ENCODE results near the gene SYTL5.

SYTL5 gene

GRCh38 chrX:38028300-38028699 lies 21.9 kb downstream of the SYTL5 start:
- no peak for DNase-seq (ENCODE audit: low read depth in 2 of 2)

DNA sequence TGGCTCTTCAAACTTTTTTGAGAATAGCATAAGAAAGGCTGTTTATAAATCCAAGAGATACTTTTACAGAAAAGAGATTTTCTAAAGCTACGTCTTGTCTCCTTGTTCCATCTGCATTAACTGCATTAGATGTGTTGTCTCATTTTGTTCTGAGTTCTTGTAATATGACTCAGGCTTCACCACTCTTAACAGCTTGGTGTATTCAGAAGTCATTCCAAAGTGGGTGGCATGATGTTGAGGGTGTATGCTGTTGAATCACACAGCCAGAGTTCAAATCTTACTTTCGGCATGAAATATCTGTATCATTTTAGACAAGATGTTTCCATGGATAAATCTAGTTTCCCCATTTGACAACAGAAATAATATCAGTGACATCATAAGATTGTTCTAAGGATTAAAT lies 30.1 kb downstream of the SYTL5 start:
- DNase-seq (ENCODE audit: low read depth in 2 of 2), result no peak

GRCh38 chrX:38038501-38038900 lies 32.1 kb downstream of the SYTL5 start:
- no peak for DNase-seq (ENCODE audit: low read depth in 2 of 2)

DNA sequence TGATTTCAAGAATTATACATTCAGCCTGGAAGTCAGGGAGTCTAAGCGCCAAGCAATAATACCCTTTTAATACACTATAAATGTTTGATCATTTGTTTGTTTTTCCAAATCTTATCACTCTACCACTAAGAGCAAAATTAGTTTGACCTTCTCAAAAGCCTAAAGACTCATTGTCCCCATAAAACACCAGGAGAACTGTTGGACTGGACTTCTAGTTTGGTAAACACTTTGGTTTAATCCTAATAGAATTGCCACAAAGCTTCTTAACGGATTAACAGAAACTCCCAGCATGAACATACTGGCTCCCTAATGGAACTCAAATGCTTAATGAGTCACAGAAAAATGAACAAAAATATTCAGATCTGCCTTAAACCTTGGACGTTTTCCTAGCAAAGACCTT lies 34.9 kb downstream of the SYTL5 start:
- no peak for DNase-seq (ENCODE audit: low read depth in 2 of 2)

DNA sequence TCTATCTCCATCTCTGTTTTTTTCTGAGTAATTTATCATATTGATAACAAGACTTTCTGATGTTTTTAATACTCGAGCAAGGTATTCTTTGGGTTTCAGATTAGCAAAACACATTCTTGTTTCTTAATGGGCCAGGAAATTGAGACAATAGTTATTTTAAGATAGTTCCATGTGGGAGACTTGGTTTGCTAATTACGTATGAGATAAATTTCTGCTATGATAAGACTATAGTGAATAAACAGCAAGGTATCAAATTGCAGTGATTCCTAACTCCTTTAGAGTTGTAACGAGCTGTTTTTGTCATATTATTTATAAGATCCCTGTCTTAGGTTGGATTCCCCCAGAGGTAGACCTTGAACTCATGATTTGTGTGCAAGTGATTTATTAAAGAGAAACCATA lies 38.3 kb downstream of the SYTL5 start:
- no peak for DNase-seq (ENCODE audit: low read depth in 2 of 2)

- DNase-seq (ENCODE audit: low read depth in 2 of 2), result no peak
Measured at GRCh38 chrX:38045538-38046096, 39.3 kb downstream of the SYTL5 start.

- no peak for DNase-seq (ENCODE audit: low read depth in 2 of 2)
Measured at GRCh38 chrX:38048886-38049285, 42.5 kb downstream of the SYTL5 start.

DNA sequence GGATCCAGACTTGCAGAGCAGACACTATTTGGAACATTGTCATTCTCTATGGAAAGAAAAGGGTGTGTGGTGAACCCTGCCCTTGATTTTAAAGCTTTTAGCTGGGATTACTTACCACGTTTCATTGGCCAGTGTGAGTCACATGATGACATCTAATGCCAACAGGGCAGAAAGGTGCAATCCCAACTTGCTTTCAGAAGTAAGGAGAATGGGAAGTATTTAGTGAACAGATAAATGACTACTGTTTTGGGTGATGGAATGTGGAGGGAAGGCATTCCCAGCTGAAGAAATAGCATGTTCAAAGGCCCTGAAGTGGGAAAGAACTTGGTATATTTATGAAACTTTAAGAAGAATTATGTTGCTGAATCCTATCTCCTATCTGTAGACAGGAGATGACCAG lies 44.5 kb downstream of the SYTL5 start:
- no peak for DNase-seq (ENCODE audit: low read depth in 2 of 2)

DNA sequence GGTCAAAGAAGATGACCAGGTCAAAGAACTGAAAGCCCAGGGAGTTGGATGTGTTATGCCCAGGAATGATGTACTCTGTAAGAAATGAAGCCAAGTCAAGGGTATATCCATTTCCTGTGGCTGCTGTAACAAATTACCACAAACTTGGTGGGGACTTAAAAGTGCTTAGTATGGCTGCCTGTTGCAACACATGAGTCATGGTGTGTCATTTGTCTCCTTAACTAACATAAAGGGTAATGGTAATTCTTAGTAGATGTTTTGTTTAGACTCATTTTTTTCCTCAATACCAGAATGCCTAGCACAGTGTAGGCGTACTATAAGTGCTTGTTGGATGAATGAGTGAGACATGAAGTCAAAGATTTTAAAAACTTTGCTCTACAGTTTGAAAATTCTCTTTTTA lies 45.7 kb downstream of the SYTL5 start:
- DNase-seq (ENCODE audit: low read depth in 2 of 2), result no peak

DNA sequence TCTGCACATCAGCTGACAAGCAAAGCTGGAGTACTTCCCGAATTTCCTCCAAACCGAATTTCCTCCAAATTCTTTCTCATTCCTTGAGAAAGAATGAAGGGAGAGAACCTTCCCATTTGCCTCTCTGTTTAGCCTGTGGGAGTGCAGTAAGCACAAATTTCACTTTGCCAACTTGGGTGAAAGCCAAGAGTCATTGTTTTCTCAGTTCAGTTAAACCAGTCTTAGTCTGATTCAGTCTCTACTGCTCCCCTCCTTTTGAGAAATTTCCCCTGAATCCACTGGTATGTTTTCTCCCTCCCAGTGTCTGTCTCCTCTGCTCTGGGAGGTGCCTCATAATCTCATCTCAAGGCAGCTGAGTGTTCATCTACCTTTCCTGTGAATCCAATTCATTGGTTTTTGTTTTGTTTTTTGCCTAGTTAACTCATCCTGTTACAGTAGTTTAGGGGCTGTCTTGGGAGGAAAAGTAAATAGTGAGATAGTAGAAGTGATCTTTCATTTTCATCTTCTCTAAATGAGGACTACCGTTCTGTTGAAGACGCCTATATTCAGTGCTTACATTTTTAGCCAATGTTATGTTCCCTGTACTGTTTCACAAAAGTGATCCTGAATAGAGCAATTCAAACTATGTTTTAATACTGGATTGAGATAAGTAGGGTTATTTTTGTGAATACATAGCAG lies 49.0 kb downstream of the SYTL5 start:
- no peak for DNase-seq (ENCODE audit: low read depth in 2 of 2)

DNA sequence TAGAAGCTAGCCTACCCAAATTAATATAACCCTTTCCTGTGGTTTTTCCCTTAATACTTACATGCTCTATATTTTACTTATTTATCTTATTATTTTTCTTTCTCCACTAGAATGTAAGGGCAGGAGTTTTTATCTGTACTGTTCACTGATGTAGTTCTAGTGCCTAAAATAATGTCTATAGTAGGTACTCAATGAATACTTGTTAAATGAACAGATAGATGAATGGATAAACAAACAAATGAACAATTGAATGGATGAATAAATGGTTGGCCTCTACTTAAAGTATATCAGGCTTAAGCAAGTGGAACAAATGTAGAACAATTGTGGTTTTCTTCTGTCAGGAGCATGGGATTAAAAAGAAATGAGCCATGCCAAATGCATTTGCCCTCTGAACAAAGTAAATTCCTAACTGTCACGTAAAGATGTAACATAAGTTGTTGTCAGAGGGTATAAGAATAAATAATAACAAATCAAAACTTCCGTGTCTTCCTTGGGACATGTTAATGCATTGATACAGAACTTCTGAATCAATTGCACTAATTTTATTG lies 54.1 kb downstream of the SYTL5 start:
- DNase-seq (ENCODE audit: low read depth in 2 of 2), result no peak

GRCh38 chrX:38061335-38061734 lies 55.0 kb downstream of the SYTL5 start:
- DNase-seq (ENCODE audit: low read depth in 2 of 2), result no peak

DNA sequence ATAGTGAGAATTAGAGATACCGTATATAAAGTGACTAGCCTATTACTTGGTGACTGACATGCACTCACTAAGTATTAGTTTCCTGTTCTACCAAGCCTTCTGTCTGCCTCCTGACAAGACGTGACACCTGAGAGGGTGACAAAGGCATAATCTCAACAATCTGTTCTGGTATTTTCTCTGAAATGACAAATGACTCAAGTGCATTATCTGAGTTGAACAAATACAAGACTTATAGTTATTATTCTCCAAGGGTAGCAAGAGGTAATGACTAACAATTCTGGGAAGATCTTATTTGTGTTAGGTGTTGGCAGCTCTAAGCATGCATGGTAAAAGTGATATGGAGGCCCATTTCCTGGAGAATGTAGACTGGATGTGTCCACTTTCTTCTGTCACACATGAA lies 60.6 kb downstream of the SYTL5 start:
- no peak for DNase-seq (ENCODE audit: low read depth in 2 of 2)

- no peak for DNase-seq (ENCODE audit: low read depth in 2 of 2)
Measured at GRCh38 chrX:38069273-38069672, 62.9 kb downstream of the SYTL5 start.

DNA sequence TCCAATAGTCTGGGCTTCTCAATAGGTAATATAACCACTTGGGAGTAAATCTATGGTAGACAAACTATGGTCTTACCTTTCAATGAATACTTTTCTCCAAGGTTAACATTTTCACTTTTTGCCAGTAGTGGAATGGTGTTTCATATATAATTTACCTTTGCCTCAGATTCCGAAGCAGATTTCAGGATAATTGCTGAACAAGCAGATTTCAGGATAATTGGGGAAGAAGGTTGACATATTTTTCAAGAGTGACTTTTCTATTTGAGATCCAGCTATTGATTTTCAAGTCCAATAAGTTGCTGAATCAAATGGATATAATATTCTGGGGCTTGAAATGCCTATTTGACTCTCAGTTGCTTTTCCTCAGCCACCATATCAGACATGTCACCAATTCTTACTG lies 63.6 kb downstream of the SYTL5 start:
- no peak for DNase-seq (ENCODE audit: low read depth in 2 of 2)

DNA sequence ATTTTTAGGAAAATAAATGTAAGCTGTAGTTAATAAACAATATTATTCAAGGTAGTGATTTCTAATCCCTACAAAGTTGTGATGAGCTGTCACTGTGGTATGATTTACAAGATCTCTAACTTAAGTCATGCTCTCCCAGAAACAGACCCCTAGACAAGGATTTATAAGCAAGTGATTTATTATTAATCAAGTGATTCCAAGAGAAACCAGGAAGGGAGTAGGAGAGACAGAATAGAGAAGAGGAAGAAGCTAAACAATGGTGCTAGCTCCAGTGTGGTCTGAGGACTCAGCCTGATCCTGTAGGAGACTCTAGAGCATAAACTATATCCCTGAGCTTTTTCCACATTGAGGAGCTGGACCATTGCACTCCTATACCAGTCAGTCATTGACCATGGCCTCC lies 73.1 kb downstream of the SYTL5 start:
- DNase-seq (ENCODE audit: low read depth in 2 of 2), result no peak

DNA sequence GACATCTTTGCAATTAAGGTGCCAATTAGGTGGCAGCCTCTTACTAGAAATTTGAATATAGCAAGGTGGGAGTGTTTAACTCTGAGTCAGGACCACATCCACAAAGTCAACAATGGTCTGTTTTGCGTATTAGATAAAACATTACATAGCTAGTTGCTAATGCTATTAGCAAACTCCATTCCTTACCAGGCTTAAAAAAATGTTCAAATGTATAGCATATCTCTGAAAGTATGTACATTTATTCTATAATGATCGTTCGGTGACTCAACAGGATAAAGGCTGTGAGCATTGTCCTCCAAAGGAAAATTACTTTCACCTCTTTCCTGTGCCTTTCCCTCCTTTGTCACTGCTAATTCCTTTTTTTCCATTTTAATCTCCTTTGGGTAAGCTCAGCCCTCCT lies 74.5 kb downstream of the SYTL5 start:
- no peak for DNase-seq (ENCODE audit: low read depth in 2 of 2)

GRCh38 chrX:38081909-38082308 lies 75.6 kb downstream of the SYTL5 start:
- no peak for DNase-seq (ENCODE audit: low read depth in 2 of 2)

DNA sequence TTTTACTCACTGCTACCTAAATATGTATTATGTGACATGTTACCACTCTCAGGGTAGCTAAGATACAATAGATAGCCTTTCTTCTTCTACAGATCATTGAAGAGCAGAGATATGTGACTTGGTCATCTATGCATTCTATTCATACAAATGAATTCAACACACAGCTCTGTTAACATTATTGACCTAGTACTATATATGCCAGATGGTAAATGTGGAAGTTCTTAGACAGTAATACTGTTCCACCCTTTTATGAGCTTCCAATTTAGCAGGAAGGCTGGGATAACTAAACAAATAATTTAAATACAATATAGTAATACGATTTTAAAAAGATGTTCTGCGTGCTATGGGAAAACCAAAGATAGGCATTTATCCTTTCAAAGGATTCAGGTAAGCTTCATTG lies 76.0 kb downstream of the SYTL5 start:
- no peak for DNase-seq (ENCODE audit: low read depth in 2 of 2)

DNA sequence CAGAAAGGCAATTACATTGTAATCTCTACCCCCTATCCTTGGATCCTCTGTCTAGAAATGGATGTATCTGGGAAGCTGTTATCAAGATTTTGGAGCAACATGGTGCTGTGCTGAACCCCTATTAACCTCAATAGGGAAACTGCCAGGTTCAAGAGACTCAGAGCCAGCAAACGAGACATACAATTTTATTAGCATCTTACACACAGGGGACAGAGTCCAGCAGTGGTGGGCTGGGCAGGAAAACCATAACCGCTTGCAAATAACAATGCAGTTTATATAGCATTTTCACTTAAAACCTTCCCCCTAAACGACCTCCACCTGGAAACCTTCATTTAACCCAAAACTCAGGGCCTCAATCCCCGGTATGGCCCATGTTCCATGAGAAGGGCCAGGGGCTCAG lies 79.5 kb downstream of the SYTL5 start:
- DNase-seq (ENCODE audit: low read depth in 2 of 2), result no peak

- DNase-seq (ENCODE audit: low read depth in 2 of 2), result no peak
Measured at GRCh38 chrX:38086451-38087215, 80.3 kb downstream of the SYTL5 start.

- no peak for DNase-seq (ENCODE audit: low read depth in 2 of 2)
Measured at GRCh38 chrX:38087594-38087993, 81.2 kb downstream of the SYTL5 start.

All from stimulated activated CD8-positive, alpha-beta memory T cell treated with anti-CD3 and anti-CD28 coated beads, Interleukin-7, amount 100 ng/mL, for 4 hours (primary cell).